Effector memory CD4-positive, alpha-beta T cell (primary cell): ENCODE results near the gene KMO.
A peak's percentile ranks its signal among the peaks of the same experiment; 100 is the strongest.

Experiments used
- DNase-seq, 3 donors: peaks; one replicate each; pipeline ENCODE4 v3.0.0-alpha.2; 2020
- H3K27ac ChIP-seq: 2 replicates; pipeline ENCODE4 v1.7.0; 2013; ENCODE audit warnings: mild to moderate bottlenecking, low read length, moderate library complexity; ENCODE audit not compliant: insufficient read depth, poor library complexity, severe bottlenecking
- H3K27me3 ChIP-seq: replicated peaks from 2 replicates; pipeline ENCODE4 v1.7.0; 2013; ENCODE audit warnings: mild to moderate bottlenecking, low read length; ENCODE audit not compliant: insufficient read depth, control insufficient read depth, poor library complexity, severe bottlenecking
- H3K36me3 ChIP-seq: 2 replicates; pipeline ENCODE4 v1.7.0; 2013; ENCODE audit warnings: mild to moderate bottlenecking, low read length, moderate library complexity; ENCODE audit not compliant: control insufficient read depth, insufficient read depth
- H3K4me1 ChIP-seq: 2 replicates; pipeline ENCODE4 v1.7.0; 2013; ENCODE audit warnings: low read length, mild to moderate bottlenecking; ENCODE audit not compliant: control insufficient read depth, insufficient read depth, poor library complexity, severe bottlenecking
- H3K4me3 ChIP-seq: 2 replicates; pipeline ENCODE4 v1.7.0; 2013; ENCODE audit warnings: low read length, low read depth, mild to moderate bottlenecking; ENCODE audit not compliant: insufficient read depth, poor library complexity, severe bottlenecking
- H3K9me3 ChIP-seq: 2 replicates; pipeline ENCODE4 v1.7.0; 2013; ENCODE audit warnings: mild to moderate bottlenecking, low read length, moderate library complexity; ENCODE audit not compliant: control insufficient read depth

KMO gene

GRCh38 chr1:241536304-241536703 is 4.1 kb downstream of the KMO start:
- no peaks in the 10 kb centered on the region for H3K27me3 ChIP-seq
- H3K27ac ChIP-seq = no peak overlapping the region
- no peak for DNase-seq
- H3K4me1 ChIP-seq = no peaks in the 10 kb centered on the region
- no peaks in the 10 kb centered on the region for H3K9me3 ChIP-seq
- no peak overlapping the region for H3K4me3 ChIP-seq
- no peaks in the 10 kb centered on the region for H3K36me3 ChIP-seq

- DNase-seq = no peak
- no peak overlapping the region for H3K4me3 ChIP-seq
- no peaks in the 10 kb centered on the region for H3K4me1 ChIP-seq
- H3K36me3 ChIP-seq = no peaks in the 10 kb centered on the region
- no peaks in the 10 kb centered on the region for H3K27me3 ChIP-seq
- no peak overlapping the region for H3K27ac ChIP-seq
- no peaks in the 10 kb centered on the region for H3K9me3 ChIP-seq
These were observed 4.8 kb downstream of the KMO start for GRCh38 chr1:241536969-241537368.

GRCh38 chr1:241542199-241542907 is 10.2 kb downstream of the KMO start:
- H3K27ac ChIP-seq = no peak overlapping the region
- no peak overlapping the region for H3K4me3 ChIP-seq
- H3K36me3 ChIP-seq = no peaks in the 10 kb centered on the region
- no peak for DNase-seq
- H3K4me1 ChIP-seq = no peaks in the 10 kb centered on the region
- H3K27me3 ChIP-seq = no peaks in the 10 kb centered on the region
- no peaks in the 10 kb centered on the region for H3K9me3 ChIP-seq

- no peak overlapping the region for H3K4me3 ChIP-seq
- no peaks in the 10 kb centered on the region for H3K27me3 ChIP-seq
- DNase-seq = no peak
- H3K9me3 ChIP-seq = no peaks in the 10 kb centered on the region
- H3K4me1 ChIP-seq = no peaks in the 10 kb centered on the region
- H3K36me3 ChIP-seq = no peaks in the 10 kb centered on the region
- no peak overlapping the region for H3K27ac ChIP-seq
These were observed 15.8 kb downstream of the KMO start for GRCh38 chr1:241548008-241548407.

GRCh38 chr1:241550318-241550717 is 18.1 kb downstream of the KMO start:
- no peak for DNase-seq
- Histone ChIP-seq H3K27ac (no peak overlapping the region), H3K9me3 (no peaks in the 10 kb centered on the region), H3K36me3 (no peaks in the 10 kb centered on the region), H3K4me3 (no peak overlapping the region), H3K4me1 (no peaks in the 10 kb centered on the region), H3K27me3 (no peaks in the 10 kb centered on the region)

- Histone ChIP-seq H3K4me1 (no peaks in the 10 kb centered on the region), H3K4me3 (peak overlapping the region; percentile 54), H3K36me3 (no peaks in the 10 kb centered on the region), H3K27ac (peak overlapping the region; percentile 47), H3K9me3 (no peaks in the 10 kb centered on the region), H3K27me3 (no peaks in the 10 kb centered on the region)
- DNase-seq = peak in 2 of 3 donors; percentile 2 to 6
These were observed 19.8 kb downstream of the KMO start for GRCh38 chr1:241551759-241552638.

- Histone ChIP-seq H3K9me3 (no peaks in the 10 kb centered on the region), H3K27me3 (no peaks in the 10 kb centered on the region), H3K27ac (no peak overlapping the region), H3K4me1 (no peaks in the 10 kb centered on the region), H3K36me3 (no peaks in the 10 kb centered on the region), H3K4me3 (no peak overlapping the region)
- no peak for DNase-seq
These were observed 21.9 kb downstream of the KMO start for GRCh38 chr1:241553886-241554592.

- Histone ChIP-seq H3K9me3 (no peaks in the 10 kb centered on the region), H3K27me3 (no peaks in the 10 kb centered on the region), H3K36me3 (no peaks in the 10 kb centered on the region), H3K27ac (no peak overlapping the region), H3K4me1 (no peaks in the 10 kb centered on the region), H3K4me3 (no peak overlapping the region)
- DNase-seq = no peak
These were observed 23.3 kb downstream of the KMO start for GRCh38 chr1:241555526-241555925.

GRCh38 chr1:241557031-241557430 is 24.9 kb downstream of the KMO start:
- H3K4me3 ChIP-seq = no peak overlapping the region
- DNase-seq = no peak
- no peak overlapping the region for H3K27ac ChIP-seq
- H3K27me3 ChIP-seq = no peaks in the 10 kb centered on the region
- no peaks in the 10 kb centered on the region for H3K9me3 ChIP-seq
- H3K36me3 ChIP-seq = no peaks in the 10 kb centered on the region
- H3K4me1 ChIP-seq = no peaks in the 10 kb centered on the region
